HG03064 (cell line): Measurements from ENCODE around the gene DSCAM.

ENCODE experiments used
- ATAC-seq: cut with Tn5 transposase; IDR thresholded peaks from one replicate; pipeline ENCODE4 v1.9.1; 2021; ENCODE audit warnings: low read depth; ENCODE audit not compliant: unreplicated experiment

DSCAM gene

DNA sequence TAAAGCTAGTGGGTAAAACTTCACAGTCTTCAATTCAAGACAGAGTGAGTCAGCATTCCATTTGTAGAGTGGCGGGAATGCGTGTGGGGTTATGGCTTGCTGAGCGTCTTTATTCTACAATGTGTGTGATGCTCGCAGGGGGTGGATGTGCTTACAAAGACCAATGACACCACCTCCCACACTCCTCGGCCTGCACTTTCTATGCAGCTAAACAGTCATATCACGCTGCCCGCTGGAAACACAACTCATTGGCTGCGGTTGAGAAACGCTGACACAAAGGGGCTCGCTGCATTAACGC lies 681.2 kb downstream of the DSCAM start:
- no peak for ATAC-seq

DNA sequence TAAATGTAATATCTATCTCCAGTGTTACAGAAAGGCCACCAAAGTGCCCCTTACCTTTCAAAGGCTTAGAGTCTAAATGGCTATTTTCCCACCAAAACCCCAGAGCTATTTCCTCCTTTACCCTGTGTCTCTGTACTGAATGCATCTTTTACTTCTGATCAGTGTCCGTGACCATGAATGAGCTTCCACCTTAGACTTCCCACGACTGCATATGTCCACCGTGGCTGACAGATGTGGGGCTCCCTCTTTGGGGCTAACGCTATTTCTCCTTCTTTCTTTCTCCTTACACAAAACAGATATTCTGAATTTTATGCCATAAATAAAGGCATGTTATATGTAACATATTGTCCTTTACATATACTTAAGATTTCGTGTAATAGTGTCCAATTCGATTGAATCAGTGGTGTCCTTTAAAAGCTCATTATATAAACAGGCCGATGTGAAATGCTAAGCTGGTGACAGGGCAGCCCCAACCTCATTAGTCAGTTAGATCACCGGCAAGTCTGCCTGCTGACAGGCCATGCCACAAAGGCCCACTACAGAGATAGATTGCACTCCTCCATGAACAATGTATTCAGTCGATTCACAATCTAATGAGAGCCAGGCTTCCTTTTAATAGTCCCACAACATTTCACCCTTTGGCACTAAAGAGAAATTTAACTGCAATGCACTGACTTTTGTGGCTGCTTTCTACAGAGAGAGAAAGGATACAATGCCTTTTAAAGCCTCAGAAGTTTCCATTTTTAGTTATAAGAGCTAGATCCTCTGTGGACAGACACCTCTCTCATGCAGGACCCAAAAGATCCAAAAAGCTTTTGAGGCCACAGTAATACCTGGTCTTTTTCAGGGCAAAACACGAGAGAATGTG lies 681.8 kb downstream of the DSCAM start:
- no peak for ATAC-seq

DNA sequence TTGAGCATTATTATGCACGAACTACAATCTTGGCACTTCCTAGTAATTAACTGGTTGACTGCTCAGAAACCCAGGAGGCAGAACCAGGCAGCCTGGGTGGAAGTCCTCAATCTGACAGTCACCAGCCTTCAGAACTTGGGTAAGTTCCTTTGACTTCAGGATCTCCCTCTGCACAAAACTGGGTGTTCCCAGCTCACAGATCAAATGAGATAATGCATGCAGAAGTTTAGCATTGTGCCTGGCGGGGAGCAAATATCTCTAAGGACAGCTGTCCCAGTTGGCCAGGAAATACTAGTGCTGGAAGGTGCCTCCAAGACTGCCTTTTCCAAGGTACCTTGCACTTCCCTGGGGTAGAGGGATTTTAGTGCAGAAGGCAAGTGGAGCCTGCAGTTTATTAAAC lies 684.9 kb downstream of the DSCAM start:
- ATAC-seq: no peak

DNA sequence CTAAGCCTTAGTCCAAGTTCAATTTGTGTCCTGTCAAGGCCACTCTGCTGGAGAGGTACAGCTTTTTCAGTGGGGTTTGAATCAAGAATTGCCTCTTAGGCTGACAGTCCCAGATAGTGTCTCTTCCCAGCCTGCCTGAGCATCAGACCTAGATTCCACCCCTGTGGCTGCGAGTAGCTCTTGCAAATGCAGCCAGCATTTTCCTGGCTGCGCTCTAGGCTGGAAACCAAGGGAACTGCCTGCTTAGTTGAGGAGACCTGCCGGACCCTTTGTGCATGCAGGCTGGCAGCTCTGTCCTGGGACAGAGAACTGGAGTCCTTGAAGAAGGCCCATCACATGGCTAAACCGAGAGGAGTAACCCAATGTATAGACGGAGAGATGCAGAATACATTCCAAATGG lies 686.0 kb downstream of the DSCAM start:
- no peak for ATAC-seq

DNA sequence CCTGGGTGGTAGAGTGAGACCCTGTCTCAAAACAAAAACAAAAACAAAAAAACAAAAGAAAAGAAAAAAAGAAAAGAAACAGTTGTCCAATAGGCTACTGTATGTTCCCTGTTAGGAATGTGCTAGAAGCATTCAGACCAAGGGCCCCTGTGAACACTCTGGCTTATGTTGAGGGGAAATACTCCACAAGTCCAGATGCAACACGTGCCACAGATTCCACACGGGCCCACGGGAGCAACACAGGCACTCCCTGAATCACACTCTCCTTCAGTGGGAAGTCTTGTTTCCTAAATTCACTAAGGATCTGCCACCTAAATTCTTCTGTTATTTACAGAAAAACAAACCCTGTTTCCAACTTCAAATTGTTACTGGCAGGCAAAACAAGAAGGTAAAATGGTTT lies 688.6 kb downstream of the DSCAM start:
- no peak for ATAC-seq

DNA sequence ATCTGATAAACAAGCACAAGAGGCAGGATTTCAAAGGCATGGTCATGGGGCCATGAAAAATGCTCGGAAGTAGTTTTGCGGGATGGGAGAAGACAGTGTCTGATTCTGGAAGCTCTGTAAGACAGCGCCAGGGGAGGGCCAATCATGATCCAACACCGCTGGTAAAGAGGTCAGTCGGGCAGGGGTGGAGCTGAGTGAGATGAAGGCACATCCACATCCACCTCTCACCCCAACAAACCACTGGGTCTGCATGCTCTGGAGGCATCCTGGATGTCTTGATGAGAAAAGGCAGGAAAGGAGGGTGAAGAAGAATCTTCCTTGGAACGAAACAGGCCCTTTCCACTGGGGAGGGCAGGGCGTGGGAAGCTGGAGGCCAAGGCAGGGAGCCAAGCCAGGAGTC lies 691.4 kb downstream of the DSCAM start:
- ATAC-seq: no peak

DNA sequence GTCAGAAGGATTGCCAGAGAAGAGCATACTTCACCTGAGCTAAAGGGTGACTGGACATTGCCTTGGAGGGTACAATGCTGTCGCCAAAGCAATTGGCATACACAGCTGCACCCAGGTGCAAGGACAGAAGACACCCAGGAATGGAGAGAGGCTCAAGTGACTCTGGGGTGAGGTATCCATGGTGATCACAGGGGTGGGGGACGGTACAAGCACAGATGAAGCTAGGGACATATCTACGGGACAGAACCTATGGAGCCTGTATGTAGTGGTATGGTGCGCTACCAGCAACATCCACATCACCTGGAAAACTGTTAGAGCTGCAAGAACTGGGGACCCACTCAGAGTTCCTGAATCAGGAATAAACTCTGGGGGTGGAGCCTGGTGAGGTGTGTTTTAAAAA lies 693.6 kb downstream of the DSCAM start:
- no peak for ATAC-seq

DNA sequence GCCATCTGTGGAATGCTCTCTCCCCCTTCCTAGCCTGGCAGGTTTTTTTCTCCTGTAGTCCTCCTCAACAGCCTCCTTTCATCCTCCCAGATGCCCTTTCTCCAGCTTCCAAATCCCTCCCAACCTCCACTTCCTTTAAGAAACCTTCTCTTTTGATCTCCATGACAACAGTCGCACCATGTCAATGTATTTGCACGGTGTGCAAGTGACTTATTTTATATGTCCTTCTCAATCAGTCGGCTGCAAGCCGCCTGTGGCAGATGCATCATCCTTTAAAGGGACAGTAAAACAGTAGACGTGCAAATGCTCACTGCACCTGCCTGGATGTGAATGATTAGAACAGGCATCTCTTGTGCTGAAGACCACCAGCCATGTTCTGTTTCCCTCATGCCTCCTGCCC lies 694.5 kb downstream of the DSCAM start:
- ATAC-seq: no peak

DNA sequence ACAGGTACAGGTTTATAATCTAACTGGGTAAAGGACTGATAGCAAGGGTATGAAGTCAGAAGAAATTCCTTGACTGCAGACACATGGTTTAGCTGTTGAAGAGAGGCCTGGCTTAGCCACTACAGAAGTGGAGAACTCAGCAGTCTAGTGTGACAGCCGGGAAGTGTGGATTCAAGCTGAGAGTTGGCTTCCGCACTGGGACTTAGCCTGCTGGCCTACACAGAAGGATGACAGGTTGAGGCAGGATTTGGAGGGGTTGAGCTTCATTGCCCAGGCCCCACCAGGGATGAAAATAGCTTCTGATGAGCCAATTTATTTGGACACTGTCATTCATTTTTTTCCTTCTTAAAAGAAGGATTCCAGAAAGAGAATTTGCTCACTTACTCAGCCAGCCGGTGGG lies 695.3 kb downstream of the DSCAM start:
- no peak for ATAC-seq

DNA sequence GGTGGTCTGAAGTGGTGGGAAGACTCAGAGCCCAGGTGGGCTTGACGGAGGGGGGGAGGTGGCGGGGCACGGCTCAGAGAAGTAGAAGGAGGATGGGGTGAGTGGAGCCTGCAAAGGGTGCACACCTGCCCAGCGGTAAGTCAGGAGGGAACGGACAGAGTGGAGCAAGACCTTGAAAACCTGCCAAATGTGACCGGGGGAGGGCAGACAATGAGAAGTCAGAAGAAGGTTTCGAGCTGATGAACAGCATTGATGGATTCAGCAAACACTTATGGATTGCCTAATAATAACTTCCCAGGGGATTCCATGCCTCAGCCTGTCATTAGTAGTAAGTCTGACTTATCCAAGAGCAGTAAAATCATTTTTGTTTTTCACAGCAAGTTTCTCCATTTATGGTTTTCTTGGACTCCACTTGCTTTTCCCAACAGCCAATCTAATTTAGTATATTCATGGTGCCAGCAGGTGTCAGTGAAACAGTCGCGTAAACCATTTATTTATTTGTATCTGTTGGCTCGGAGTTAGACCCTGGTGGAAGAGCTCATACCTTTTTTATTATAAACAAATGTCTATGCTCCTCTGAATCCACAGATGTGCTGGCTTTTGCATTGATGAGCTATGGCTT lies 700.6 kb downstream of the DSCAM start:
- ATAC-seq: no peak

DNA sequence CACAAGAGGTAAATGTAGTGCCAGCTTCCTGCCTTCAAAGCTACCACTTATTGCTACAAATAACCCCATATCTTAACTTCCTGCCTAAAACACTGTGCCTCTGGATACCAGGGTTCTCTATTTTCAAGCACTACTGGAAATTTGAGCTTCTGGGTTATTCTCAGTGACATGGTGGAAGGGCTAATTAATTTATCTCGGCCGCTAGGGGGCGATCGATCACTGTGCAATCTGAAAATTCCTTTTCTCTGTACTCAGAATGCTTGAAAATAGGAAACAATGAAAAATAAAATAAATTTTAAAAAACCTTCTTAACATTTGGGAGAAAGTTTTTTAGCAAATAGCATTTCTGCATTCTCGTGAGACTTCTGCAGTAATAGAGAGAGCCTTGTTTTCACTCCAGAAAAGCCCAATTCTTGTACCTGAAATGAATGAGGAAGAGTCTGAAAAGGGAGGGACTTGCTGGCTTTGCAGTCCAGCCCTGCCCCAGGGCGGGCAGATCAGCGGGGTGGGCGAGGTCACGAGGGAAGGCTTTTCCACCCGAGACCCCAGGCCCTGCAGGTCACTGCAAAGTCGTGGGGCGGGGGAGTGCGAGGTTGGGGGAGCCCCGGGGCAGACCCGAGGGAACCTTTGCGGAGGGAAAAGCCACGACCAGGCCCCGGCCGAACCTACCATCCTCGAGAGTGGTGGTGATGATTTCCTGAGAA lies 703.0 kb downstream of the DSCAM start:
- ATAC-seq: no peak

DNA sequence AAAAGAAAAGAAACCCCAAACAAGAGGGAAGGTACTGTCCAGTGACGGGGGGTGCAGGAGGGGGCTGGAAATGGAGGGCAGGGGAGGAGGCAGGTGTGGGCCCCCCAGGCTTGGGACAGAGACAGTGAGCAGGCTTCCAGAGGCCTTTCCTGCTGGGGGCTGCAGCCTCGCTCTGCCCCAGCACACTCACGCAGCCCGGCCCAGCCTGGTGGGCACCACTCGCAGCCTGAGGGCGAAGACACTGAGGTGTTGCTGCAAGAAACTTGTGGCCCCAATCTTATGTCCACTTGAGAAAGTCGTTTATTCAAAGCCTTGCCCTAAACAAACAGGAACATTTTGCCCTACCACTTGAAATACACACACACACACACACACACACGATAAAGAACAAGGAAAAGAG lies 705.3 kb downstream of the DSCAM start:
- no peak for ATAC-seq

DNA sequence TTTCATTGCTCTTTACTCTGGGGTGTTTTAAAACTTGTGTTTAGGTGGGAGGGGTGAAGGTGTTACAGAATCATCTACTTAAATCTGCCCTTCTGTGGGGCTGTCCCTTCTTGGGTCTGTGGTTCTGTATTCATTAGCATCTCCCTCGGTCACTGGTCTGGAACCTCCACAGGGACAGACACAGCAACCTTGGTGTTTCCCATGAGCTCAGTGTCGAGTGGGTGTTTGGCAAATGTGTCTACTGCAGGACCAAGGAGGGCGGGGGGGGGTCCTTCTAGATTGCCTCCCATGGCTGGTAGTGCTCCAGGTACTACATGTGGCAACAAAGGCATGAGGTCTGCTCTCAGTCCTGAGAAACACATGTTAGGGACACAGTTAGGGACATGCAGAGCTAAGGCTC lies 706.3 kb downstream of the DSCAM start:
- no peak for ATAC-seq

DNA sequence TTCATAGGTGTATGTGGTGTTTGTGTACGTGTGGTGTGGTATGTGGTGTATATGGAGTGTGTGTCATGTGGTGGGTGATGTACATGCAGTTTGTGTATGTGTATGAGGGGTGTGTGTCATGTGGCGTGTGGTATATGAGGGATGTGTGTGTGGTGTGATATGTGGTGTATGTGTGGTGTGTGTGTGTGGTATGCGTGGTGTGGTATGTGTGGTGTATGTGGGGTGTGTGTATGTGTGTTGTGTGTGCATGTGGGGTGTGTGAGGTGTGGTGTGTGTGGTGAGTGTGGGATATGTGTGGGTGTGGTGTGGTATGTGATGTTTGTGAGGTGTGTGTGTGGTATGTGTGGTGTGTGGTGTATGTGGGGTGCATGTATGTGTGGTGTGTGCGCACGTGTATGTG lies 707.3 kb downstream of the DSCAM start:
- no peak for ATAC-seq

DNA sequence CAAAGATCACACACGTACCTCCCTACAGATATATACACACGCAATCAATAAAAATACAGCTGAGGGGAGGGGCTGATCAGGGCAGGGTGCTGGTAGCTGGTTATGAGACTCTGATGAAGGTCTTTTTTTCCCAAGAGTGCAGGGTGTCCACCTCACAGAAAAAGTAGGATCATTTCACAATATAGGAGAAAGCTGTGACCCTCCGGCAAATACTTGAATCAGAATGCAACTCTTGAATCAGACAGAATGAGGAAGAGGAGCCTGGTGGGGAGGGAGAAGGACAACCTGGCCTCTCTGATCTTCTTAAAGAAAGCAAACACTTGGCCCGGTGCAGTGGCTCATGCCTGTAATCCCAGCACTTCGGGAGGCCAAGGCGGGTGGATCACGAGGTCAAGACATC lies 710.4 kb downstream of the DSCAM start:
- no peak for ATAC-seq

DNA sequence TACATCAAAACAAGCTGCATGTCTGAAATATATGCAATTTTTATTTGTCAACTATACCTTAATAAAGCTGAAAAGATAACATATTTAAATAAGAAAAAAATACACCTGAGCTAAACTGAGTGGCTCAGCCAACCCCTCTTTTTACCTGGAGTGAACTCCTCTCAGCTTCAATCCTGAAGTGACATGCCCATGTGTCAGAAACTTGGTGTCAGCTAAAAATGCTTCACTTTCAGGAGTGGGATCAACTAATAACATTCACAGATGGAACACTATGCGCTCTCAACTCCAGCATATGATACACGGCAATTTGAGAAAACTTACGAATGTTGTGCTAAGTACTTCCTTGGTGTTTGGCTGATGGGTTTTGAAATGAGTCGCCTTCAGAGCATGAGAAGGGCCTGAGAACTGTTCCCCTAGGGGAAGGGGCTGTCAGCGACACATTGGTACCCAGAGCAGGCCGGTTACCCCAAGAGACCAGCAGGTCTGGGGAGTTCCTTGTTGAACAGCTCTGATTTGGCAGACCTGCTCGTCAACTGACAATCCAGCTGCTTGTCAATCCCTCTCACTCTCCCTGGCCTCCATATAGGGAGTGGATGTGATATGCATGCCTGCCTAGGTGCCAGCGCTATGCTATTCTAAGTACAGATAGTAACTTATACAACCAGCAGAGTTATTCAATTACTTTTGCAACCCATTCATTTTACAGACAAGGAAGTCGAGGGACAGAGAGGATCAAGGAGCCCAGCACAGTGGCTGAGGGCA lies 712.0 kb downstream of the DSCAM start:
- no peak for ATAC-seq

DNA sequence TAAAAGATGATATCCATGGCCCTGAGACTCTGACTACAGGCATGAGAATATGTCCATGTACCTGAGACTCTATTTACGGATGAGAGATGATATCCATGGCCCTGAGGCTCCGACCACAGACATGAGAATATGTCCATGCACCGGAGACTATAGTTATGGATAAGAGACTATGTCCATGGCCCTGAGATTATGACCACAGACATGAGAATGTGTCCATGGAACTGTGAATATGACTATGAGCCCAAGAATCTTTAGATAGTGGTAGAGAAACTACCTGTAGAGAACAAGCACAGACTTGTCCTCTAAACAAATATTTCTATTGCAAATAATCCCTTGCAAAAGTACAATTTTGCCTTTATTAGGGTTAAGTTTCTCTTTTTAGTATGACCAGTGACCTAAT lies 716.5 kb downstream of the DSCAM start:
- no peak for ATAC-seq

DNA sequence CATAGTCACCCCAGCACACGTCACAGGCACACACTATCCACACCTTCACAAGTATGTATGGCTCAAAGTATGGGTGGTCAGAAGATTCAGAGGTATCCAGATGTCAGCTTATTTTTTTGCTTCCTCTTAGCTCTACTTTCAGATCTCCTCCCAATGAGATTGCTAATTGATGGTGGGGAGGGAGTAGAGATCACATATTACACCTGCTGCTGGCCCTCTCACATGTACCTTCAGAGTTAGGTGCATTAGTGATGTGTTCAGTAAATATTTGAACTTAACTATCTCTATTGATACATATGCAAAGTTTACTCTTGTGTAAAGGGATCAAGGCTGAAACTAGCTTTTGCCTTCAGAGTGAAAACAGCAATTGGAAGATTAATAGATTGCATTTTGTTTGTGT lies 717.1 kb downstream of the DSCAM start:
- ATAC-seq: no peak

DNA sequence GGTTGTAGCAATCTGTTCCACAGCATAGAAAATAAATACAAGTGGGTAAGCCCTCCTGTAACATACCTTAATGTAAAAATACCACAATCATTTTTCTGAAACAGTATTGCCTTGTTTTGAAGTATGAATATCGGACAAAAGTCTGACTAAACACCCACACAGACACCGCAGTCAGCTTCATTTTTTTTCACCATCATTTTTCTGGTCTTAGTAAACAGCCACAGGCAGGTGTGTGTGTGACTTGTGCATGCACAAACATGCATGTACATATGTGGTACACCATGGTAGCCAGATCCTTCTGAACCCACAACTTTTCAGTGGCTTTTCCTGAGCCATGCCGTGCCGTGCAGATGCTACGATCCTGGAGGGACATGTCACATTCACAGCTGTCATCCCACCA lies 718.1 kb downstream of the DSCAM start:
- ATAC-seq: no peak

DNA sequence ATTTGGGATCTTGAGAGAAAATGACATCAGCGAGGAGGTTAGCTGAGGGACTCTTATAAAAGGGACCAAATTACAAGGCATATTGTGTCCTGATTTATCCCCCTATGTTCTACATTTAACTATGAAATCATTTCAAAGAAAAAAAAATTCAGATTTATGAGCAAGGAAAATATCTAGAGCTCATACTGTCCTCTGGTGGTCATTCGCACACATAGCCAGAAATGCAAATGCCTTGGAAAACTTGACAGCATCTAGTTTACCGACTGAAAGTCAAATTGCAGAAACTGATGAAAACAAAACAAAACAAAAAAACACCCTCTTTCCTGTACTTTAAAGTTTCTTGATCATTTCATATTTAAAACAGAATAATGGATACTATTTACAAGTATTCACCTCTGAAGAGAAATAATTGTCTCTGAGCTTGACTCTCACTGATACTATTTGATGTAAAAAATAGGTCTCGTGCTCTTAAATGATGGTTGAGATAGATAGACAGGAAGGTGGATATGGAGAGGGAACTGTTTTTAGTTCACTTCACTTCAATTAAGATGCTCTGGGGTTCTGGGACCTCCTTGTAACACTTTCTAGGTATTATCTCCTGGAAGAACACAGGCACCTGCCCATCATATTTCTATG lies 725.9 kb downstream of the DSCAM start:
- ATAC-seq: no peak

DNA sequence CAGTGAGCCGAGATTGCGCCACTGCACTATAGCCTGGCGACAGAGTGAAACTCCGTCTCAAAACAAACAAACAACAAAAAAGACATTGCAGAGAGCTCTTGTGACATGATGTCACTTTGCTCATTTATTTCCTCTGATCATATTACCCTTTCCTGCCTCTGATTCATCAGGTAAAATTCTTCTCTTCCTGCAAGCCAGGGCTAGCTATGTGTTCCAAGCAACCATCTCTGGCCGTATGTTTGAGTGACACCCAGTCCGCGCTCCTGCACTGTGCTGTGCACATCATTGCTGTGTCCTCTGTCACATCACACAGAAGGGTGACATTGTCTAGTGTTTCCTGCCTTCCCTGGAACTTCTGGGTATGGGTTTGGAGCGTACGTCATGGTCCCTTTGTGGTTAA lies 728.4 kb downstream of the DSCAM start:
- ATAC-seq: no peak
